ENCODE measurements around the gene OR6F1.
"Not testable (repeated sequence)": the region's sequence is repeated elsewhere in the genome, so short reads cannot be mapped to it uniquely, and the experiment has no call there.

The OR6F1 gene

GRCh38 chr1:247716546-247716945, at the start of gene OR6F1:
TSS of gene OR6F1 (minus strand) at chr1:247716646. CDS start at chr1:247712755, 3,891 bp downstream.
- ATAC-seq: no peak

DNA sequence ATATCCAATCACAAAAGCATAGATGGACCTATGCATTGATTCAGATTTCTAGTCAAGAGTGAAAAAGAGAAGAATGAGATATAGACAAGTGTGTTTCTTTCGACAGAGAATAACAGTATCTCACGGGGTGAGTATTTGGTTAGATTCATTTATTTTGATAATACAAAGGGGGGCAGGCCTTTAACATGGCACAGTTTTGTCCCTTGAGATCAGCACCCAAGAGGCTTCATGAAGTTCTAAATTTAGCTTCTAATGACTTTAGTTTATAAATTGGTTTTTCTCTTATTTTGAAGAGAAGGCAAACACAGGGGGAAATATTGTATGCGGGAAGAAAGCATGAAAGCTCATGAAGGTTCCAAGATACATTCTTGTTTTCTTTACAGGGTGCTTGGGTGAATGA, 44.0 kb upstream of the OR6F1 start, which contains the start of gene OR1C1:
Gene OR1C1, minus strand, starts transcription at position 101 of the 400 bp plus-strand sequence. CDS start 2,150 bp downstream, outside the sequence.
- no peak for ATAC-seq

- not testable (repeated sequence) for ATAC-seq
Observed at GRCh38 chr1:247754311-247754710, 37.9 kb upstream of the OR6F1 start.

- ATAC-seq: no peak
Observed at GRCh38 chr1:247749870-247750269, 33.4 kb upstream of the OR6F1 start.

DNA sequence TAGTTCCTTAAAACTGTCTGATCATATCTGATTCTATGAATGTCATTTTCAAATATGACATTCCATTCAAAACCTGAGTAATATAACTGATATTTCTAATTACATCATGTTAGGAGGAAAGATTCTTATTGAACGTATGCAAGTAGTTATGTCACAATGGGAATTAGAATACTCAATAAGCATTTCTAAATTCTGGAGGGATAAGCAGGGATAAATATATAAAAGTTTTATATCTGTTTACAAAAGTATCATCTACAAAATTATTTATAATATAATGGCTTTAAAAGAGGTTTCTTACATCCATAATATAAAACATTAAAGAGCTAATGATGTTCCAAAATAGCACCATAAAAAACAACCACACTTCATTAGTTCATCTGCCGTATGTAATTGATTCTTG, 31.6 kb upstream of the OR6F1 start, which contains the start of gene OR14A2:
Gene OR14A2, minus strand, starts transcription at position 101 of the 400 bp plus-strand sequence.
- ATAC-seq: no peak

DNA sequence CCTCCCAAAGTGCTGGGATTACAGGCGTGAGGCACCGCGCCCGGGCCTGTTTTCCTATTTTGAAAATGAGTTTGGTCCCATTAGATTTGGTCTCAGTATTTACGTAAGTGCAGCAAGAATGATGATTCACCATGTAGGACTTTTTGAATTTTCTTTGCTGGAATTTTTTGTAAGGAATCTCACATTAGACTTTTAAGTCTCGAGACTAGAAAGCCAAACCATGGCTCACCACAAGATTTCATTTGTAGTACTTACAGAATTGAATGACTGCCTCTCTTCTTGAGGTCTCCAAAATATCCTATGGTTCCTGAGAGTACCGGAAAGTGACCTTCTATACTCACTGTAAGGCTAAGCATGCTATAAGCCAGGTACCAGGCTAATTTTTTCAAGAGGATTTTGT, 31.2 kb upstream of the OR6F1 start:
- no peak for ATAC-seq

GRCh38 chr1:247746391-247746935, 30.0 kb upstream of the OR6F1 start:
- ATAC-seq: no peak

- ATAC-seq: not testable (repeated sequence)
Observed at GRCh38 chr1:247742215-247742760, 25.8 kb upstream of the OR6F1 start.

DNA sequence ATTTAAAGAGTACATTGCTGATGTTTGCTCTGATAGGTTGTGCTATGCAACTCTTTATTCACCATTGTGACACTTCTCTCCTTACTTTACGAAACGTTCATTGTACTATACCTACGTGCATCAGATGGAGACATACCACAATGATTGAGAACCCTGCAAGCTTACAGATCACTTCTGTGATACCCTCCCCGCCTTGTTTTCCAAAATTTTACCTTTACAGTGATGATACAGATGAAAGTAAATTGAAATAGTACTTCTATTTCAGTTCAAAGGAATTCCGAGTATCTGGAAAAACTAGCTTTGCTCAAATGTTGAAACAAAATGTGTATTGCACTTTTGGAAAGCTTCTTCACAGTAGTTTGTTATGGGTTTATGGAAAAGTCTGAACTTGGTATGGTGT, 25.3 kb upstream of the OR6F1 start:
- no peak for ATAC-seq

- no peak for ATAC-seq
Observed at GRCh38 chr1:247740721-247741120, 24.3 kb upstream of the OR6F1 start.

- no peak for ATAC-seq
Observed at GRCh38 chr1:247738315-247738714, 21.9 kb upstream of the OR6F1 start, which contains the start of gene OR14K1. TSS of gene OR14K1 (plus strand) at chr1:247738615. CDS start at chr1:247738615, 0 bp downstream.

GRCh38 chr1:247721222-247721621, 4.8 kb upstream of the OR6F1 start:
- ATAC-seq: no peak

GRCh38 chr1:247713753-247714152, 2.7 kb downstream of the OR6F1 start:
- no peak for ATAC-seq

GRCh38 chr1:247710681-247711080, 5.8 kb downstream of the OR6F1 start:
- ATAC-seq: not testable (repeated sequence)

DNA sequence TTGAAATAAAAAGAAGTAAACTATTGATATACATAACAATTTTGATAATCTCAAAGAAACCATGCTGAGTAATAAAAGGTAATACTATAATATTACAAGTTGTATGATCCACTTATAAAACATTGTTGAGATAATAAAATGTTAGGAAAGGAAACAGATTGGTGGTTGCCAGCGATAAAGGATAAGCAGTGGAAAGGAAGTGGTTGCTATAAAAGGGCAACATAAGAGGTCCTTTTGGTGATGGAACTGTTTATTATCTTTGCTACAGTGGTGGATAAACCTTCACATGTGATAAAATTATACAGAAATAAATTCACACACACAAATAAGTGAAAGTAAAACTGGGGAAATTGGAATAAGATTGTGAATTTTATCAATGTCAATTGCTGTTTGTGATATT, 15.1 kb downstream of the OR6F1 start:
- ATAC-seq: no peak

GRCh38 chr1:247681288-247681897, 35.1 kb downstream of the OR6F1 start:
- no peak for ATAC-seq

- ATAC-seq: no peak
Observed at GRCh38 chr1:247680171-247680570, 36.3 kb downstream of the OR6F1 start.

DNA sequence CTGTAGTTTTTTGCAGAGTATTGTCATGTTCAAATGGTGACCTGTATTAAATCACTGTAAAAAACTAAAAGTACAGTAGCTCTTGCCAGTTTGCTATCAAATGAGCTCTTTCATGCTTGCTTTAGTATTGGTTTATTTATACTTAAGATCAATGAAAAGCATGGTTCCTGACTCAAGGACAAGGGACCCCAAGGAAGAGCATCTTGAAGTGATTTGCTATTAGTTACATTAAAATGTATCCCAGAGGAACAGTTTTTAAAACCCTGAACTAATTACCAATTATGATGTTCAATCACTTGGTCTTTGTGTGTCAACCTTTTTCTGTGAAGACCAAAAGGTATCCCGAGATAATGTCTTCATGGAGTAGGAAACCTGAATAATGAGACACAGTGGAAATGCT, 36.8 kb downstream of the OR6F1 start, which contains the start of gene OR13G1:
Gene OR13G1, minus strand, starts transcription at position 101 of the 400 bp plus-strand sequence. CDS start 6,698 bp downstream, outside the sequence.
- no peak for ATAC-seq

GRCh38 chr1:247669225-247669624, 47.2 kb downstream of the OR6F1 start:
- no peak for ATAC-seq
